H1 (cell line): ENCODE data around the gene C17orf113. TPM values are rescaled to one million over a fixed set of nuclear protein-coding genes. Genes with fewer than 3 reads are reported as not detected.

Experiments
- CTCF ChIA-PET: fragments of 300-600 bp; sonication (Branson Sonifier 250); formaldehyde crosslinking; loops from one replicate; lab custom pipeline; 2021; ENCODE audit not compliant: partially characterized antibody; lab: Charles Lee
- POLR2A ChIA-PET: fragments of 300-600 bp; sonication (Branson Sonifier 250); formaldehyde crosslinking; loops from one replicate; lab custom pipeline; 2021; ENCODE audit warnings: inconsistent platforms; ENCODE audit not compliant: partially characterized antibody; lab: Charles Lee
- DNase-seq, 2 experiments: peaks; one replicate each; pipeline versions ENCODE4 v3.0.0 to v3.0.0-alpha.2; 2010 to 2022; ENCODE audit warnings: low spot score in 2 of 2, low read depth in 1 of 2, mixed read lengths in 1 of 2
- FAIRE-seq: peaks from 2 replicates; lab custom pipeline; 2011; peaks lifted over from hg19 to GRCh38; lab: Jason Lieb, UNC
- H2AFZ ChIP-seq: 2 replicates; pipeline ENCODE4 v1.8.1; 2012; ENCODE audit warnings: low read length, inconsistent platforms
- H2AK5ac ChIP-seq: 2 replicates; pipeline ENCODE4 v1.6.1; 2013; ENCODE audit warnings: low read depth, low read length
- H2BK120ac ChIP-seq: replicated peaks from 2 replicates; pipeline ENCODE3; 2013; ENCODE audit warnings: low read depth, low read length, inconsistent platforms
- H2BK12ac ChIP-seq: 2 replicates; pipeline ENCODE4 v1.6.1; 2013; ENCODE audit warnings: low read depth, low read length
- H2BK15ac ChIP-seq: 2 replicates; pipeline ENCODE4 v1.6.1; 2013; ENCODE audit warnings: low read length
- H2BK20ac ChIP-seq: 2 replicates; pipeline ENCODE4 v1.6.1; 2013; ENCODE audit warnings: low read length
- H2BK5ac ChIP-seq: 2 replicates; pipeline ENCODE4 v1.6.1; 2013; ENCODE audit warnings: low read depth, low read length
- H3K14ac ChIP-seq: 2 replicates; pipeline ENCODE4 v1.6.1; 2013; ENCODE audit warnings: inconsistent platforms; ENCODE audit not compliant: insufficient read length
- H3K18ac ChIP-seq: 2 replicates; pipeline ENCODE4 v1.6.1; 2013; ENCODE audit warnings: low read length; ENCODE audit errors: extremely low read depth
- H3K23ac ChIP-seq: 2 replicates; pipeline ENCODE4 v1.6.1; 2013; ENCODE audit warnings: inconsistent platforms; ENCODE audit not compliant: insufficient read length
- H3K23me2 ChIP-seq: 2 replicates; pipeline ENCODE4 v1.6.1; 2013; ENCODE audit warnings: low read depth, low read length
- H3K27ac ChIP-seq: 2 replicates; pipeline ENCODE4 v1.6.1; 2011; ENCODE audit warnings: low read depth, low read length, inconsistent platforms
- H3K27me3 ChIP-seq, 4 experiments: replicated peaks in 1 of 4; 1 replicate in 1 of 4; 2 replicates in 3 of 4; pipeline versions ENCODE4 v1.6.1 to v1.8.1; 2011 to 2013; ENCODE audit warnings: low read length in 3 of 4, mild to moderate bottlenecking in 3 of 4, inconsistent platforms in 2 of 4, mixed read lengths in 2 of 4, moderate library complexity in 1 of 4; ENCODE audit not compliant: control insufficient read depth in 3 of 4, insufficient read depth in 3 of 4; ENCODE audit errors: extremely low read depth in 1 of 4
- H3K36me3 ChIP-seq, 4 experiments: 2 replicates each; pipeline versions ENCODE4 v1.6.1 to v1.8.1; 2011 to 2013; ENCODE audit warnings: mild to moderate bottlenecking in 4 of 4, low read length in 3 of 4, moderate library complexity in 2 of 4, control low read depth in 1 of 4, inconsistent platforms in 1 of 4; ENCODE audit not compliant: insufficient read depth in 4 of 4, control insufficient read depth in 2 of 4
- H3K4ac ChIP-seq: replicated peaks from 2 replicates; pipeline ENCODE3; 2013; ENCODE audit warnings: low read length, low read depth, mixed read lengths, inconsistent platforms; ENCODE audit not compliant: insufficient read length
- H3K4me1 ChIP-seq, 4 experiments: replicated peaks in 1 of 4; 1 replicate in 1 of 4; 2 replicates in 3 of 4; pipeline versions ENCODE4 v1.6.1 to v1.8.1; 2011 to 2013; ENCODE audit warnings: low read length in 3 of 4, inconsistent platforms in 2 of 4, mixed read lengths in 1 of 4; ENCODE audit not compliant: insufficient read depth in 4 of 4, control insufficient read depth in 3 of 4
- H3K4me2 ChIP-seq, 2 experiments: 2 replicates each; pipeline versions ENCODE4 v1.6.1 to v1.8.1; 2011 to 2013; ENCODE audit warnings: low read depth in 2 of 2, low read length in 2 of 2, control low read depth in 1 of 2, inconsistent platforms in 1 of 2, mild to moderate bottlenecking in 1 of 2; ENCODE audit not compliant: insufficient read depth in 1 of 2
- H3K4me3 ChIP-seq, 4 experiments: fragments of 200-600, 300-600 bp in 1 of 4; sonication (generic), shearing (Covaris generic), sonication (Bioruptor Twin) in 1 of 4; 2 replicates each; pipeline versions ENCODE4 v1.5.1 to v1.8.1; 2011 to 2016; ENCODE audit warnings: low read length in 4 of 4, low read depth in 3 of 4, control low read depth in 2 of 4, inconsistent platforms in 2 of 4, mild to moderate bottlenecking in 2 of 4, mixed read lengths in 1 of 4, moderate library complexity in 1 of 4; ENCODE audit not compliant: insufficient read depth in 2 of 4; ENCODE audit errors: extremely low read depth in 1 of 4
- H3K56ac ChIP-seq: replicated peaks from 2 replicates; pipeline ENCODE3; 2013; ENCODE audit warnings: low read depth, mild to moderate bottlenecking, mixed read lengths, low read length, inconsistent platforms; ENCODE audit not compliant: insufficient read length
- H3K79me1 ChIP-seq: 2 replicates; pipeline ENCODE4 v1.6.1; 2013; ENCODE audit warnings: low read depth, low read length, control low read depth
- H3K79me2 ChIP-seq, 2 experiments: 2 replicates each; pipeline versions ENCODE4 v1.6.1 to v1.8.1; 2012 to 2013; ENCODE audit warnings: low read length in 2 of 2, mild to moderate bottlenecking in 2 of 2, inconsistent platforms in 1 of 2; ENCODE audit not compliant: insufficient read depth in 2 of 2, control insufficient read depth in 1 of 2
- H3K9ac ChIP-seq, 4 experiments: replicated peaks in 1 of 4; 1 replicate in 1 of 4; 2 replicates in 3 of 4; pipeline versions ENCODE4 v1.6.1 to v1.8.1; 2011 to 2013; ENCODE audit warnings: low read depth in 3 of 4, low read length in 3 of 4, control low read depth in 2 of 4, mild to moderate bottlenecking in 2 of 4, moderate library complexity in 2 of 4, inconsistent platforms in 1 of 4; ENCODE audit errors: extremely low read depth in 1 of 4
- H3K9me3 ChIP-seq, 2 experiments: 2 replicates each; pipeline versions ENCODE4 v1.6.1 to v1.8.1; 2012 to 2013; ENCODE audit warnings: mild to moderate bottlenecking in 2 of 2, moderate library complexity in 2 of 2, control low read depth in 1 of 2, inconsistent platforms in 1 of 2, low read depth in 1 of 2, low read length in 1 of 2, mixed read lengths in 1 of 2; ENCODE audit not compliant: insufficient read depth in 2 of 2
- H4K20me1 ChIP-seq, 2 experiments: replicated peaks in 1 of 2; 2 replicates each; pipeline versions ENCODE3 to v1.8.1; 2011 to 2013; ENCODE audit warnings: inconsistent platforms in 2 of 2, low read length in 2 of 2, mild to moderate bottlenecking in 1 of 2; ENCODE audit not compliant: insufficient read depth in 2 of 2, control insufficient read depth in 1 of 2
- H4K5ac ChIP-seq: 2 replicates; pipeline ENCODE4 v1.6.1; 2013; ENCODE audit warnings: low read length, low read depth, mixed read lengths, inconsistent platforms; ENCODE audit not compliant: insufficient read length
- H4K8ac ChIP-seq: 2 replicates; pipeline ENCODE4 v1.8.0; 2013; ENCODE audit warnings: mild to moderate bottlenecking, moderate library complexity, low read length, inconsistent platforms; ENCODE audit not compliant: insufficient read depth; ENCODE audit errors: extremely low read depth
- H4K91ac ChIP-seq: replicated peaks from 2 replicates; pipeline ENCODE3; 2013; ENCODE audit warnings: low read length, mixed read lengths, inconsistent platforms; ENCODE audit not compliant: insufficient read length
- BACH1 ChIP-seq: IDR thresholded peaks from 2 replicates; pipeline ENCODE4 v1.6.1; 2012; ENCODE audit warnings: low read length, improper control_type of control experiment
- KDM4A ChIP-seq: IDR thresholded peaks from one replicate; pipeline ENCODE4 v1.7.1; 2012; ENCODE audit warnings: low read depth, mild to moderate bottlenecking, moderate library complexity, low read length, inconsistent platforms; ENCODE audit not compliant: severe bottlenecking
- SIN3A ChIP-seq, 2 experiments: IDR thresholded peaks in 1 of 2; conservative IDR thresholded peaks in 1 of 2; 2 replicates each; pipeline ENCODE4 v1.6.1; 2011 to 2012; ENCODE audit warnings: low read length in 2 of 2, improper control_type of control experiment in 1 of 2, low read depth in 1 of 2, mild to moderate bottlenecking in 1 of 2
- TBP ChIP-seq: IDR thresholded peaks from 2 replicates; pipeline ENCODE4 v1.6.1; 2011; ENCODE audit warnings: low read depth, low read length, improper control_type of control experiment
- USF2 ChIP-seq: IDR thresholded peaks from 2 replicates; pipeline ENCODE4 v1.6.1; 2011; ENCODE audit warnings: low read length, improper control_type of control experiment
- WGBS, 2 experiments: shearing (Covaris generic) in 1 of 2; methylation state at CpG; one replicate each; pipeline versions ENCODE4 v1.1.6 to v1.1.7; 2013 to 2015; ENCODE audit warnings: low lambda C conversion rate in 2 of 2, mixed read lengths in 2 of 2, inconsistent platforms in 1 of 2, low coverage in 1 of 2, missing lambda C conversion rate in 1 of 2; ENCODE audit not compliant: insufficient replicate concordance in 2 of 2, insufficient coverage in 1 of 2, insufficient read length in 1 of 2; ENCODE audit errors: extremely low coverage in 1 of 2, missing lambda C conversion rate in 1 of 2; 5-methylcytosine and 5-hydroxymethylcytosine counted together
- polyA plus RNA-seq, 7 experiments: library from polyadenylated mRNA; depleted of rRNA in 3 of 7; stranded (reverse) in 5 of 7; unstranded in 2 of 7; fragments of >200 nt in 5 of 7; fragments of 200-250 nt in 2 of 7; gene quantifications; 1 replicate in 5 of 7; 2 replicates in 1 of 7; 4 replicates in 1 of 7; pipeline versions ENCODE4 v1.2.1 to v1.2.3, GENCODE V29; 2011 to 2013; ENCODE audit warnings: missing spikeins in 2 of 7, mixed read lengths in 2 of 7
- total RNA-seq: library from RNA; stranded (reverse); fragmentation: NEBNext Ultra II Directional; extraction: Animal tissue kit (Norgen Biotek cat#: 25700); gene quantifications from 2 replicates; pipeline ENCODE4 v1.2.1, GENCODE V29; 2021

The C17orf113 gene
- total and polyA plus RNA-seq, 2 of the 8 experiments (the other 6 are each of a cell fraction or from before 2014, with no cell fraction given), result 1.0 to 1.4 TPM

- Histone ChIP-seq H2AK5ac (no peak overlapping the region), H3K18ac (no peak overlapping the region), H4K91ac (no peak overlapping the region), H4K5ac (no peak overlapping the region), H3K27me3 (peaks cover 0 to 1% (median 0%) of the 10 kb centered on the region in 4 experiments; a peak in 2 of 7 replicates), H2AFZ (no peak overlapping the region), H3K9ac (no peak overlapping the region), H4K20me1 (no peaks in the 10 kb centered on the region), H3K4me2 (no peak overlapping the region), H3K23me2 (no peaks in the 10 kb centered on the region), H3K23ac (no peak overlapping the region), H3K9me3 (no peaks in the 10 kb centered on the region), H3K4me1 (peaks cover 0 to 26% (median 10%) of the 10 kb centered on the region in 4 experiments; a peak in 6 of 7 replicates), H2BK5ac (no peak overlapping the region), H3K14ac (no peak overlapping the region)
- DNase-seq (no peak), FAIRE-seq (no peak)
- ChIA-PET POLR2A (interaction anchor here (0.8 to 1.9 kb wide), 3 partner anchors 9 to 49 kb away, joined by 3 to 5 read pairs (median 3); no protein-coding TSS in a partner anchor), CTCF (interaction anchor here (0.8 to 17.0 kb wide), 7 partner anchors 10 to 350 kb away, joined by 3 to 381 read pairs (median 9); partner anchors contain the start of genes DHX58, HSPB9 and KAT2A)
- 91% methylated on average over 3 of the region's 3 CpGs; no CpG with 5 or more reads in 1 of the 2 experiments for WGBS, 2 experiments
- no peak for TF ChIP-seq BACH1
- no peak for TF ChIP-seq USF2
- TF ChIP-seq SIN3A (conservative IDR thresholded peaks at IDR 0.05 in 1 of 2, IDR thresholded peaks at IDR 0.05 in 1 of 2; ENCODE audit: low read depth in 1 of 2, low read length in 2 of 2), result no peak
- no peak for TF ChIP-seq KDM4A
- no peak for TF ChIP-seq TBP
- TF ChIP-seq, all 59 proteins: peak for 0
- Histone ChIP-seq H2BK12ac (no peak overlapping the region), H2BK20ac (no peak overlapping the region), H2BK120ac (no peak overlapping the region), H3K4me3 (no peak overlapping the region), H3K36me3 (no peaks in the 10 kb centered on the region), H4K8ac (no peak overlapping the region), H3K4ac (no peak overlapping the region), H3K79me1 (no peaks in the 10 kb centered on the region), H3K27ac (no peak overlapping the region), H3K79me2 (no peaks in the 10 kb centered on the region), H2BK15ac (no peak overlapping the region), H3K56ac (no peak overlapping the region)
These were observed 6.2 kb upstream of the C17orf113 start for GRCh38 chr17:42056635-42057034.
